GM21825 (cell line): ENCODE results near the gene DZIP1.
A peak's percentile ranks its signal among the peaks of the same experiment; 100 is the strongest.
"Not testable (repeated sequence)": the region's sequence is repeated elsewhere in the genome, so short reads cannot be mapped to it uniquely, and the experiment has no call there.

ENCODE experiments used
- ATAC-seq: cut with Tn5 transposase; IDR thresholded peaks from one replicate; pipeline ENCODE4 v1.9.1; 2021; ENCODE audit warnings: mild to moderate bottlenecking, moderate library complexity; ENCODE audit not compliant: unreplicated experiment

Gene DZIP1, protein sequence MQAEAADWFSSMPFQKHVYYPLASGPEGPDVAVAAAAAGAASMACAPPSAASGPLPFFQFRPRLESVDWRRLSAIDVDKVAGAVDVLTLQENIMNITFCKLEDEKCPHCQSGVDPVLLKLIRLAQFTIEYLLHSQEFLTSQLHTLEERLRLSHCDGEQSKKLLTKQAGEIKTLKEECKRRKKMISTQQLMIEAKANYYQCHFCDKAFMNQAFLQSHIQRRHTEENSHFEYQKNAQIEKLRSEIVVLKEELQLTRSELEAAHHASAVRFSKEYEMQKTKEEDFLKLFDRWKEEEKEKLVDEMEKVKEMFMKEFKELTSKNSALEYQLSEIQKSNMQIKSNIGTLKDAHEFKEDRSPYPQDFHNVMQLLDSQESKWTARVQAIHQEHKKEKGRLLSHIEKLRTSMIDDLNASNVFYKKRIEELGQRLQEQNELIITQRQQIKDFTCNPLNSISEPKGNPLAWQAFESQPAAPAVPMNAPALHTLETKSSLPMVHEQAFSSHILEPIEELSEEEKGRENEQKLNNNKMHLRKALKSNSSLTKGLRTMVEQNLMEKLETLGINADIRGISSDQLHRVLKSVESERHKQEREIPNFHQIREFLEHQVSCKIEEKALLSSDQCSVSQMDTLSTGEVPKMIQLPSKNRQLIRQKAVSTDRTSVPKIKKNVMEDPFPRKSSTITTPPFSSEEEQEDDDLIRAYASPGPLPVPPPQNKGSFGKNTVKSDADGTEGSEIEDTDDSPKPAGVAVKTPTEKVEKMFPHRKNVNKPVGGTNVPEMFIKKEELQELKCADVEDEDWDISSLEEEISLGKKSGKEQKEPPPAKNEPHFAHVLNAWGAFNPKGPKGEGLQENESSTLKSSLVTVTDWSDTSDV

DNA sequence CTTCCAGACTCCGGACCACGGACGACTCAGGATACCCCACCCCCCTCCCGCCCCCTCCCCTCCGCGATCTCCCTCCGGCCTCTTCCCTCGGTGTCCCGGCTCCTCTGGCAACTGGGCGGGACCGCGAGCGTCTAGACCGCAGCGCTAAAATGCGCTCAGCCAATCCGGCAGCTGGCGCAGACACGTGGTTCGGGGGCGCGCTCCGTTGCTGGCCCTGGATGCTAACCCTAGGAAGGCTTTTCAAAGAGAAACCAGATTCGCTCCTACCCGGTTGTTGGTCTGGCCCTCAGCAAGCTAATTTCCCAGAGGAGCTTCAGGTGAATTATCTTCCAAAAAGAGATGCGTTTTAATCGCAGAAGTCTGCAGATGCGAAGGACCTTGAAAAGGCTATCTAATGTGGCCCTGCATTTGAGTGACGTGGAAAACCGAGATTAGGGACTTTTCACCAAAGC is at the start of gene DZIP1:
Gene DZIP1 (minus strand): TSS at position 106 of the 452 bp plus-strand sequence. CDS start 2,677 bp downstream, outside the sequence.
- ATAC-seq = no peak

DNA sequence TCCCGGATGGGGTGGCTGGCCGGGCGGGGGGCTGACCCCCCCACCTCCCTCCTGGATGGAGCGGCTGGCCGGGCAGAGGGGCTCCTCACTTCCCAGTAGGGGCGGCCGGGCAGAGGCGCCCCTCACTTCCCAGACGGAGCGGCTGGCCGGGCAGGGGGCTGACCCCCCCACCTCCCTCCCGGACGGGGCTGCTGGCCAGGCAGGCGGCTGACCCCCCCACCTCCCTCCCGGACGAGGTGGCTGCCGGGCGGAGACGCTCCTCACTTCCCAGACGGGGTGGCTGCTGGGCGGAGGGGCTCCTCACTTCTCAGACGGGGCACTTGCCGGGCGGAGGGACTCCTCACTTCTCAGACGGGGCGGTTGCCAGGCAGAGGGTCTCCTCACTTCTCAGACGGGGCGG is 46.5 kb upstream of the DZIP1 start:
- not testable (repeated sequence) for ATAC-seq

DNA sequence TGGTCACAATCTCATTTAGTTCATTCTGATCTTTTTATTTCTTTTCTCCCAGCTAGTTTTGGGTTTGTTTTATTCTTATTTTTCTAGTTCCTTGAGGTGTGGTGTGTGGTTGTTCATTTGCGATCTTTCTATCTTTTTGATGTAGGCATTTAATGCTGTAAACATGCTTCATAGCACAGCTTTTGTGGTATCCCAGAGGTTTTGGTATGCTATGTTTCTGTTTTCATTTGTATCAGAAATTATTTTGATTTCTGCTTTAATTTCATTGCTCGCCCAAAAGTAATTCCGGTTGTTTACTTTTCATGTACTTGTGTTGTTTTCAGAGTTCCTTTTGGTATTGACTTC is 45.0 kb upstream of the DZIP1 start:
- no peak for ATAC-seq

- not testable (repeated sequence) for ATAC-seq
These were observed 40.5 kb upstream of the DZIP1 start for GRCh38 chr13:95684960-95685359.

- no peak for ATAC-seq
These were observed 39.9 kb upstream of the DZIP1 start for GRCh38 chr13:95684418-95684817.

- ATAC-seq = no peak
These were observed 35.2 kb upstream of the DZIP1 start for GRCh38 chr13:95679722-95680121.

DNA sequence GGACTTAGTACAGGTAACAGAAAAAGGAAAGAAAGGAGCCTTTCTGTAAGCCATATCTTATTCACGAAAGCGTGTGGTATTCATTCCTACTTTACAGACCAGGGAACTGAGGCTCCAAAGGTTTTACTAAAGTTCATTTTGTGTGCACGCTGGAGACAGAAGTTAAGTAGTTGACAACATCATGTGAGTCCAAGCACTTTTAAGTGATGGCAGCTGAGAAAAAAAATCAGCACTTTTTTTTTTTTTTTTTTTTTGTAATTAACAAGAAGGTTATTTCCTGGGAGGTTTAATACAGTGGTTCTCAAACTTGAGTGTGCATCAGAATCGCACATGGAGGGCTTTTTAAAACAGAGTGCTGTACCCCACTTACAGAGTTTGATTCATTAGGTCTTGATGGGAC is 34.5 kb upstream of the DZIP1 start:
- no peak for ATAC-seq

- no peak for ATAC-seq
These were observed 33.2 kb upstream of the DZIP1 start for GRCh38 chr13:95677564-95678266.

DNA sequence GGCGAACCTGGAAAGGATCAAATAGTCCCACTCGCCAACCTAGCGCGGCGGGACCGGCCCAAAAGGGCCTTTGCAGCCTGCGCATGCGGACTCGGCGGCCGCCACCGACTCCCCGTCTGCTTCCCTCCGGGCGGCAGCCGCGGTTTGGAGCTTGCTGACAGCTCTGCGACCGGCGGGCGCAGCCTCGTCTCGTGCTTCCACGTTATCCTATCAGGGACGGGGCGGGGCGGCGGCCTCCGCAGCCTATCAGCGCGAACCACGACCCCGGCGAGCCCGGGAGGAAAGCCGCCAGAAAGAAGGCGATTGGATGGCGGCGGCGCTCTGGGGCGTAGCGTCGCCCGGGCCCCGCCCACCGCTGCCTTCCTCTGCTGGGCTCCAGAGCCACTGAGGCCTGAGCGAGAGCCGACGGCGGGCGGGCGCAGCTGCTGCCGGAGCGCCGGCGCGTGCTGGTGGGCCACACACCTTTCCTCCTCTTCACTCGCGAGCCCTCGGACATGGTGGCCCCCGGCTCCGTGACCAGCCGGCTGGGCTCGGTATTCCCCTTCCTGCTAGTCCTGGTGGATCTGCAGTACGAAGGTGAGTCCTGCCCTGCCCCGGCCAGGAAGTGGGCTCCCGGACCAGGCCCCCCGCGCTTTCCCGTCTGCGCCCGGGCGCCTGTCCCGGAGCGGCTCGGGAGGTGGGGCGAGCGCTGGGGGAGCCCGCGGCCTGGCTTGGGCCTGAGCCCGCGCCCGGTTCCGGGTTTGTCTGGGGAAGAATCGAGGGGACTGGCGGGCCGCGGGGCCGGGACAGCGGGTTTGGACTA is 32.5 kb upstream of the DZIP1 start, which contains the start of gene DNAJC3:
Gene DNAJC3 (plus strand): TSS at position 378 of the 802 bp plus-strand sequence. CDS start 117 bp downstream, at position 495.
- peak; percentile 95 for ATAC-seq

GRCh38 chr13:95676105-95676761 is 31.7 kb upstream of the DZIP1 start:
- peak; percentile 9 for ATAC-seq

GRCh38 chr13:95671597-95671996 is 27.1 kb upstream of the DZIP1 start:
- no peak for ATAC-seq

DNA sequence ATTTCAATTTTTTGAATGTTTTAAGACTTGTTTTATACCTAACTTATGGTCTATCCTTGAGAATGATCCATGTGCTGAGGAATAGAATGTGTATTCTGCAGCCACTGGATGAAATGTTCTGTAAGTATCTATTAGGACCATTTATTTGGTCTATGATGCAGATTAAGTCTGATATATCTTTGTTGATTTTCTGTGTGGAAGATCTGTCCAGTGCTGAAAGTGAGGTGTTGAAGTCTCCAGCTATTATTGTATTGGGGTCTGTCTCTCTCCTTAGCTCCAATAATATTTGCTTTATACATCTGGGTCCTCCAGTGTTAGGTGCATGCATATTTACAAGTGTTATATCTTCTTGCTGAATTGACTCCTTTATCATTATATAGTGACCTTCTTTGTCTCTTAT is 22.7 kb upstream of the DZIP1 start:
- not testable (repeated sequence) for ATAC-seq

- no peak for ATAC-seq
These were observed 16.6 kb upstream of the DZIP1 start for GRCh38 chr13:95660981-95661581.

GRCh38 chr13:95659500-95659899 is 15.0 kb upstream of the DZIP1 start:
- no peak for ATAC-seq

- ATAC-seq = no peak
These were observed 12.0 kb upstream of the DZIP1 start for GRCh38 chr13:95656386-95657015.

DNA sequence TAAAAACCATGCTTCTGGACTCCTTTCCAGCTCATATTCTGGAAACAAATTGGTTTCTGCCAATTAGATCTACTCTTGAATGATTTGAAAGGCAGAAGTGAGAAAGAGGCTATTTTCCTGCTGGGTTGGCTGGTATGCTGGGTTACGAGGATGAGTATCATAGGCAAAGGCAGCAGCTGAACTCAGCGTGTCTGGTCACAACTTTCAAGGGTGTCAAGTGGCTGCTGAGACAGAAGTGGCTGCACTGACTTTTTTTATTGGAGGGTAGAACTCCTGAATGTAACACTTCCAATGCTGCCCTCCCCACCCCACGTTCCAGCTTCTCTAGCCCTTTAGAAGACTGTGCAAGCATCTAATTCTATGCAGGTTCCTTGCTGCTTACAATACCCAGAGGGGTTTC is 8.3 kb upstream of the DZIP1 start:
- no peak for ATAC-seq

- ATAC-seq = no peak
These were observed 7.8 kb upstream of the DZIP1 start for GRCh38 chr13:95652244-95652764.

DNA sequence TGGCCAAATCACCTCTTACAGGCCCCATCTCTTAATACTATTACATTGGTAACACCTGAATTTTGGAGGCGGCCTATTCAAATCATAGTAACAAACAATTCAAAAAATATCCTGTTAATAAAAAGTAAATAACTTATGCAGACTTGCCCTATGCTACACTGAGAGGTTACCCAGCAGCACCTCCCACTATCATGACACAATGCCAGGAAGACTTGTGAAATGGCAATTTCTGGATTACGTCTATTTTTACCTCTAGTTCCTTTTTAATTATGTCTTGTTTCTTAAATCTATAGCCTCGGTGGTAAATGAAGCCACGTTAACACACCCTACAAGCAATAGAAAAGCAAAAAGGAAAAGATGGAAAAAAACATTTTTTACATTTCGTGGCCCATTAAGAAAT is 6.2 kb upstream of the DZIP1 start:
- ATAC-seq = no peak

GRCh38 chr13:95647321-95647720 is 2.8 kb upstream of the DZIP1 start:
- no peak for ATAC-seq
